GM19328 (cell line): Measurements from ENCODE around the gene AFF2.

ENCODE experiments used
- ATAC-seq: cut with Tn5 transposase; IDR thresholded peaks from one replicate; pipeline ENCODE4 v1.9.1; 2021; ENCODE audit warnings: mild to moderate bottlenecking, moderate library complexity; ENCODE audit not compliant: unreplicated experiment

AFF2 gene

DNA sequence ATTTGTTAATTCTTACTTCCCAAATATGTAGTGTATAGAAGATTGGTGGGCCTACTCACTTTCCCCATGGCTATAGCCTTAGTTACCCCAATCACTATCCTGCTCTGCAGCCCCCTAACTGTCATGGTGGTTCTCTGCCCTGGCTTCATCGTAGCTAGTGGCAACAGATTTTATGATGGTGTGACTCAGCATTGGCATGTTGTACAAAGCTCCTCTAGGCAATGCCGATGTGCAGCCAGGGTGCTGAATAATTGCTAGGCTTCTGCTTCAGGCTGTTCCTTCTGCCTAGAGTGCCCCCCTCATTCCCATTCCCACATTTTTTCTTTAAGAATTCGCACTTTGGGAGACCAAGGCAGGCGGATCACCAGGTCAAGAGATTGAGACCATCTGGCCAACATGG is 35.2 kb downstream of the AFF2 start:
- no peak for ATAC-seq

- ATAC-seq: no peak
Measured at GRCh38 chrX:148536961-148537360, 36.5 kb downstream of the AFF2 start.

GRCh38 chrX:148537556-148538182 is 37.3 kb downstream of the AFF2 start:
- ATAC-seq: no peak

GRCh38 chrX:148538582-148538981 is 38.2 kb downstream of the AFF2 start:
- ATAC-seq: no peak

GRCh38 chrX:148540114-148540513 is 39.7 kb downstream of the AFF2 start:
- no peak for ATAC-seq

- no peak for ATAC-seq
Measured at GRCh38 chrX:148540671-148541583, 40.5 kb downstream of the AFF2 start.

DNA sequence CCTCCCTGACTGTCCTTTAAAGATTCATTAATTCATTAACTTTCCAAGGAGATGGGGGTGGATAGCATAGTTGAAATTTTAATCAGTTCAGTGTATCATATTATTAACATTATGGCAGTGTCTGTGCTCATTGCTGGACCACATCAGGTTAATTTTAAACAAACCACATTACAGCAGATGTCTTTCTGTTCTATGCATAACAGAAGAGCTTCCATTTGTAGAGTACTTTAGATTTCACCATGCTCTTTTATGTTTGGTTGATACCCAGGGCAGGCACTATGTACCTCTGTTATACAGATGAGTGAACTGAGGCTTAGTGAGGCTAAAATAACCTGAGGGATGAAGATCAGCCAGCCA is 41.1 kb downstream of the AFF2 start:
- no peak for ATAC-seq

DNA sequence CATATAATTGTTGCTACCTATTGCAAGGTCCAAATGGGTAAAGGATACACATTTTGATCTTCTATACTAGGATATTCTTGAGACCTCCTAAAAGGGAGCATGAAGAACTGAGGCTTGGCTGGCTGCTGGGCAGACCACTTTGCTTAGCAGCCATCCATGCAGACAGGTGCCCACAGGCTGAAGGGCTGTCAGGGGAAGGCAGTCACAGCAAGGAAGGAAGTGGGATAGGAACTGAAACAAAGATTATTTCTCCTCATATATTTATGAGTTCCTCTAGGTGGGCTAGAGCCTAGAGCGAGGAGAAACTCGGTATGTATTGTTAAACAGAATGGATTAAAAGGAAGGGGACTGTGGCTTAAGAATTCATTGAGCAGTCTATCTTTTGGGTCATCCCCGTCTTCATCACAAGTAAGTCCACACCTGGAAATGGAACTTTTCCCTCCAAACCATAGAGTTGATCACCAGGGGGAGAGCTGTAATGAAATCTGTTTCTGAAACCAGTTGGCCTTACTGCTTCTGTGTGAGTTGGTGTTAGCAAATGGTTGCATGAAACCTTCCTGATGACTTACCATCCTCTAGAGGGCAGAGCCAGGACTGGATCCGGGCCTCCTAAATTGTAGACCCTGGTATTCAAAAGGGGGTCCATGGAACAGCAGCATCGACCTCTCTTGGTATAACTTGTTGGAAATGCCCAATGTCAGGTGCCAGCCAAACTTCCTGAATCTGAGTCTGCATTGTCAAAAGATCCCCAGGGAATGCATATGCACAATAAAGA is 42.3 kb downstream of the AFF2 start:
- no peak for ATAC-seq

DNA sequence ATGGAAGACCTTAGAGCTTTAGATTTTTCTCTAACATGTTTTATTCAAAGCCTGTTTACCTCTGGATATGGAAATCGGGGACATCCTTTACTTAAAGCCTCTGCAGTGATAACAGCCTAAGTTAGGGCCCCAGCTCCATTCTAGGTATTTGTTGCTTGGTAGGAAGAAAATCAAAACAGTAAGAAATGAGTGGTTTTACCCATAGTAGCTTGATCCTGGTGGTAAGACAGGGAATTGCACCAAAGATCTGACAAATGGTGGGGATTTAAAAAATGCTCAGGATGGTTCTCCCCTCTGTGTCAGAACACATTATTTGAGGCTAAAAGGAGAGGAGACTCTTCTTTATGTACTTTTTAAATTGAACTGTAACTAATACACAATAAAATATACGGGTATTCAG is 52.4 kb downstream of the AFF2 start:
- ATAC-seq: no peak

GRCh38 chrX:148555101-148555500 is 54.7 kb downstream of the AFF2 start:
- ATAC-seq: no peak

GRCh38 chrX:148555571-148556243 is 55.3 kb downstream of the AFF2 start:
- ATAC-seq: no peak

DNA sequence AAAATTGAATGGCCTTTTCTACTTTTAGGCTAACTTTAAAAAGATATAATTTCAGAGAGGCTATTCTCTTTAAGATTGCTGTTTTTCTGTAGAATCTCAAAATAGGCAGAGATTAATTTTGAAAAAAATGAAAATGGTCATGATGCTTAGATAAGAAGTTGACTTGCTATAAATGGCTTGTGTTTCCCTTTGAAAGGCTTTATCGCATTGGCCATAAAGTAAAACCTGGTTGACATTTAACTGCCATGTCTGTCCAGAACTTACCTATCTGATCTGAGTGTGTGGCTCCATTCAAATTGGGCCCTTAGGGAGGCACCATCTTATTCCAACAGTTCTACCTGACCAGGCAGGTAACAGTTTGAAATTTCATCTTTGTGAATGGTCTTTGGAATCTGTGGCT is 56.1 kb downstream of the AFF2 start:
- ATAC-seq: no peak

DNA sequence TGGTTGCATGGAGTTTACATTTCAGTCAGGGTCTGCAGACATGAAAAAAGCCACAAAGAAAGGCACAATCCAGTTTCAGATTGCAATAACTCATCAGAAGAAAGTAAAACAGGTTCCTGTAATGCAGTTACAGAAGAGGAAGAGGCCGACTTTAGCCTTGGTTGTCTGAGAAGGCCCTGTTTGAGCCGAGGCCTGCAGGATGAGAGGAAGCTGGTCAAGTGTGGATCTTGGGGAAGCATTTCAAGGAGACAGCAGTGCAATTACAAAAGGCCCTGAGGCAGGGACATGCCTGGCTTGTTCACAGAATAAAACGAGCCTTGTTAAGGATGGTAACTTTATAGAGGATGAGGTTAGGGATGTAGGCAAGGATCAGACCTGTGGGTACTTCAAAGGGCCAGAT is 62.4 kb downstream of the AFF2 start:
- no peak for ATAC-seq

DNA sequence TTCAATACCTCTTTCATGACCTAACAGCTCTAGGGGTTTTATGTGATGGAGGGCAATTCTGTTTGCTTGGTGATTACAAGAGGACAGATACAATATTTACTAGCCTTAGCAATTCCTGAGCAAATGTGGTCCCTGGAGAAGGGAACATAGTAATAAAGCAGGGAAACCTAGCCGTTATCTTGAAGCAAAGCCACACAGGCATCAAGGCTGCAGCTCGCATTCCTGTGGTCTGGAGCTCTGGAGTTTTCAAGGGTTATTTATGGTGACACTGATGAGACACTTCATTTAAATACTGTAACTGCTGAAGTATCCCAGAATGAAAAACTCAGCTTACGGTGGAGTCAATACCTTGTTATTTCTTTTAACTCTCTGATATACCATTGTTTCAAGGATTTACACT is 66.8 kb downstream of the AFF2 start:
- ATAC-seq: no peak

DNA sequence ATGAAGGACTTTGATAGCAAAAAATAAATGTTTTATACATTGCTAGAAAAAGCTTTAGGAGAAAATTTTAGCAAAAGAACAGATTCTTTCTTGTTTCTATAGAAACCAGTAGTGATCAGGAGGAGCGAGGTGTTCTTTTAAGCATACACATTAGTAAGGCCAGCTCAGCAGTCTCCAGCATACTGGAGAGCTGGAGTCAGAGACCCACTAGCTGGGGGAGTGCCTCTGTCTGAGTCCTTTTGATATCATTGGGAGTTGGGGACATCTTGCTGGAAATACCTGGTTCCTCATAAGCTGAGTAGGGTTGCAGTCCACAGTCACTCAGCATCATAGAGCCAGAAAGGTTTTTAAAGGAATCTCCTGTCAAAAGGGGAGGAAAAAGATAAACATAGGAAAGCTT is 67.4 kb downstream of the AFF2 start:
- no peak for ATAC-seq

DNA sequence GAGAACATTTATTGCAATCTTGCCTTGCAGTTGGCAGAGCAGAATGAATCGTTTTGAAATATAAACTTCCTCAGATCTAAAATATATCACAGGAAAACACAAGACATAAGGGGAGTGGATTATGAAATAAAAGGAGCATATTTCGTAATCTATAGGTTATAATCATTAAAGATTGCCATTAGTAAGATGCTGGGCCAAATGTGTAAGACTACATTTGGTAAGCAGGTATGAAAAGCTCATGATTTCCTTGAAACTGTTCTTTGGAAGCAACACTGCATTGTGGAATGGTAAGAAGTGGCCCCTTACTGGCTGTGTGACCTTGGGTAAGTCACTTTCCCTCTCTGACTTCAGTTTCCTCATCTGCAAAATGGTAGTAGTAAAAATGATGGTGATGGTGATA is 68.3 kb downstream of the AFF2 start:
- ATAC-seq: no peak

GRCh38 chrX:148572337-148572736 is 71.9 kb downstream of the AFF2 start:
- no peak for ATAC-seq

- ATAC-seq: no peak
Measured at GRCh38 chrX:148573119-148573518, 72.7 kb downstream of the AFF2 start.

DNA sequence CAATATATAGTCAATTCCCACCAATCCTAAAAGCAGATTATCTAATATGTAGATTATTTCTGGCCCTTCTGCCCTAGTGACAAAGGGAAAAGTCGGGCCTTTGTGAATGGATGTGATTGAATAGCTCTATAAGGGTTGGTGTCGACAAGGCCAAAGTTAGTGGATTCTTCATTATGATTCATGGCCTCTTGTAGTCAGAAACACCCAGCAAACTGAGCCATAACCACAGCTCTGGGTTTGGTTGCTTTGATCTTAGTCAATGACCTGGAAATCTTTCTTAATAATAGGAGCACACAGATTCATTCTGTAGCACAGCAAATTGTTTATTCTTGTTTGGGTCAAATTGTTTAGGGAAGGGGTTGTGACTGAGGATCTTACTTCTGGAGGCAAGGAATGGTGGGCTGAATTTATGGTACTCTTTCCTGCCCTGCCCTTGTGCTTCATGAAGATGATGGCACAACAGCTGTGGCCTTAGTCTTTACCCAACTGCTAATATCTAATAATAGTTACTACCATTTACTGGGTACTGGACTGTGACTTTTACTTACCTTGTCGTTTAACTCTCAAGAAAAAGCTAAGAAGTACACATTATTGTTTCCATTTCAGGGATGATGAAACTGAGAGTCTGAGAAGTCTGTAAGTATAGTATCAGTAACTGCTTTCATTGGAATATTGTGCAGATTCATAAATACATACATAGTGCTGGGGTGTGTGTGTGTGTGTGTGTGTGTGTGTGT is 74.0 kb downstream of the AFF2 start:
- ATAC-seq: no peak

DNA sequence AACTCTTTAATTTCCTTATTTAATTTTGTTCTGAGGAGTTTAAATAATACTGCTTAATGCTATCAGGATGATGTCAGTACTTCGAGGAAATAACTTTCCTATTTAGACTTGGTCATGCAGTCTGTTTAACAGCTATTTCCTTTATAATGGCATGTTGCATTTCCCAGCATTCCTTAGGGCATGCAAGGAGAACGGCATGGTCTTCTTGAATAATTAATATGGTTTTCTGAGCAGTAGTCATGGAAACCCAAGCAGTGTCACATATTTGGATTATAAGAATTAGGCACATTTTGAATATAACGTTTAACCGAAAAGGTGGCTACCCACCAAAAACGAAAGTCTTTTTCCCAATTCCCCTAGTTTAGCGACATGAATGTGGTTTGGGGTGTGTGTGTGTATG is 76.0 kb downstream of the AFF2 start:
- no peak for ATAC-seq

- no peak for ATAC-seq
Measured at GRCh38 chrX:148577741-148578140, 77.3 kb downstream of the AFF2 start.
